GM12865 (cell line): ENCODE measurements around the gene MS4A18.

ENCODE experiments used
- DNase-seq: peaks from one replicate; pipeline ENCODE4 v3.0.0; 2010; ENCODE audit warnings: low read depth
- H3K4me3 ChIP-seq: 2 replicates; pipeline ENCODE4 v1.5.1; 2011; ENCODE audit warnings: mild to moderate bottlenecking, low read depth, low read length, control low read depth
- CTCF ChIP-seq: IDR thresholded peaks from 2 replicates; pipeline ENCODE4 v1.5.1; 2011; ENCODE audit warnings: low read length, control low read depth, low read depth, inconsistent platforms; ENCODE audit not compliant: insufficient read depth; ENCODE audit errors: missing control alignments

The MS4A18 gene

DNA sequence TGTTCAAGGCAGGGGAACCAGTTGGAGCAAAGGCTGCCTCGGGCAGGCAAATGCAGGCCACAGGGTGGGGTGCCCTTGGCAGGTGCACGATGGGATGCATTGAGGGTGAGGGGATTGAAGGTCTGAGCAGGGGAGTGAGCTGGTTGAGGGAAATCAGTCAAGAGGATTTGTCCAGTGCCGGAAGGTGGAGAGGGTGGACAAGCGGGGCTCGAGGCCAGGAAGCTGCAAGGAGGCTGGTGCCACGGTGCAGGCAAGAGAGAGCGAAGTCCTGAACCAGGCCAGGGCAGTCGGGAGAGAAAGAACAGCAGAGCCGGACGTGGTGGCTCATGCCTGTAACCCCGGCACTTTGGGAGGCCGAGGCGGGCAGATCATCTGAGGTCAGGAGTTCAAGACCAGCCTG, 50.2 kb downstream of the MS4A18 start:
- no peak for TF ChIP-seq CTCF
- no peak for DNase-seq
- no peak overlapping the region for H3K4me3 ChIP-seq

DNA sequence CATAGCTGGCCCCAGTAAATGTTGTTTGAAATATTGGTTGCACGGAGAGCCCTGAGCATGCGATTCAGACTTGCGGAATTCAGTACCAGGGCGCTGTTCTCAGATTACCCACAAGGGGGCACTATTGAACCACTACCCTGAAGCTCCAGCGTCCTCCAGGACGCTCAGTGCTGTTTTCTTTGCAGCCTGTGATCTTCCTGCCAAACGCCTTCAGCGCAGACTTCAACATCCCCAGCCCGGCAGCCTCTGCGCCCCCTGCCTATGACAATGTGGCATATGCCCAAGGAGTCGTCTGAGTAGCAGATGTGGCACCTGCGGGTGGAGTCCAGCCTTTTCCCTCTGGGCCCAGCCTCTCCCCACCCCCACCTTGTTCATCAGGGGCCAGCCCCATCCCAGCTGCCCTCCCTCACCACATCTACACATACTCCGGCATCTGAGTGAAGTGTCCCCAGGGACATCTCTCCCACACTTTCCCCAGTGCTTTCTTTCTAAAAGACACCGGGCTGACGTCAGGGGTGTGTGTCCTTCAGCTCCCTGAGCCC, 51.0 kb downstream of the MS4A18 start:
- DNase-seq = peak; percentile 95
- peak; percentile 90 for TF ChIP-seq CTCF
- no peak overlapping the region for H3K4me3 ChIP-seq

GRCh38 chr11:60776167-60776566, 51.6 kb downstream of the MS4A18 start:
- no peak for TF ChIP-seq CTCF
- H3K4me3 ChIP-seq = no peak overlapping the region
- no peak for DNase-seq

DNA sequence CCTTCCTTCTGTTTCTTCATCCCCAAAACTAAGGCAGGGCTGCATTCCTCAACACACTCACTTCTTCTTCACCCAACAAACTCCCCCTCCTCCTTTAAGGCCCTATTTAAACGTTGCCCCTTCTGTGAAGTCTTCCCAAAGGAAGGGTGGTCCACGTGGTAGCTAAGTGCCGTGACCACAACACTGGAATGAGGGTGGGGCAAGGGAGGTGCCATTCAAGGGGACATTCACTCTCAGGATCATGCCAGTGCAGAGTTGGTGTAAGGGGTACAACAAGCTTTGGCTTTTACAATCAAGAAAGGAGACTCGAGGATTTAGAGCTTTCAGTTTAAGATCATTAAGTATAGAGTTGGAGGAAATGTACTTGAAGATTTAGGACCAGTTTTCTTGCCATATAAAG, 52.6 kb downstream of the MS4A18 start:
- DNase-seq = no peak
- no peak overlapping the region for H3K4me3 ChIP-seq
- TF ChIP-seq CTCF = no peak

- no peak overlapping the region for H3K4me3 ChIP-seq
- no peak for TF ChIP-seq CTCF
- DNase-seq = no peak
These were observed 53.1 kb downstream of the MS4A18 start for GRCh38 chr11:60777572-60777971.

DNA sequence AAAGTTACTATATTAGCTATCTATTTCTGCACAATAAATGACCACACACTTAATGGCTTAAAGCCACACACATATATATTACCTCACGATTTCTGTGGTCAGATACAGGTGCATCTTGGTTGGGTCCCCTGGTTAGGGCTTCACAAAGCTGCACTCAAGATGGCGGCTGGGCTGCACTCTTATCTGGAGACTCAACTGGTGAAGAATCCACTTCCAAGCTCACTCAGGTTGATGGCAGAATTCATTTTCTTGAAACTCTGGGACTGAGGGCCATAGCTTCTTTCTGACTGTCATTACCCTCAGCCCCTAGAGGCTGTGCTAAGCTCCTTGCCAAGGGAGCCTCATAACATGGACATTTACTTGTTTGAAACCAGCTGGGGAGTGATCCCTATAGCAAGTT, 55.5 kb downstream of the MS4A18 start:
- no peak for DNase-seq
- H3K4me3 ChIP-seq = no peak overlapping the region
- no peak for TF ChIP-seq CTCF

DNA sequence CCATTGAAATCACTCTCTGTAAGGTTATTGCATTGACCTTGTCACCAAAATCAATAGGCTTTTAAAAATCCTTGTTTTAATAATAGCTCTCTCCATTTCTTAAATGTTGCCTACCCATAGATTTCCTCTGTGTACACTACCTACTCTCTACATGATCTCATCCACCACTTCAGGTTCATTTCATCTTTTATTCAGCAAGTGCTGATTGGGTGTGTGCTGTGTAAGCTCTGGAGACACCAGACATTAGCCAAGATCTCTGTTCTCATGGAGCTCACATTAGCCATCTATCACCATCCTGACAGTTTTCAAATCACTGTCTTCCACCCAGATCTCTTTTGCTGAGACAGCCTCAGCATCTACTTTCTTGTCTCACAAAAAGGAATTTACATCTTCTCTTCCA, 56.3 kb downstream of the MS4A18 start:
- TF ChIP-seq CTCF = no peak
- no peak for DNase-seq
- no peak overlapping the region for H3K4me3 ChIP-seq
